Endothelial cell (in vitro differentiated cells): Measurements from ENCODE around the gene UPF3A. TPM values are rescaled to one million over a fixed set of nuclear protein-coding genes. Genes with fewer than 3 reads are reported as not detected.
"Not testable (repeated sequence)": the region's sequence is repeated elsewhere in the genome, so short reads cannot be mapped to it uniquely, and the experiment has no call there.

Source experiments
- DNase-seq: peaks from one replicate; pipeline ENCODE4 v3.0.0; 2021; ENCODE audit warnings: low spot score
- H3K27ac Mint-ChIP-seq: one replicate; pipeline ENCODE4 v1.8.0; 2021; ENCODE audit warnings: mixed read lengths, inconsistent platforms; ENCODE audit not compliant: unreplicated experiment
- H3K27me3 Mint-ChIP-seq: one replicate; pipeline ENCODE4 v1.8.0; 2021; ENCODE audit warnings: mild to moderate bottlenecking, moderate library complexity, mixed read lengths, inconsistent platforms; ENCODE audit not compliant: unreplicated experiment
- H3K36me3 Mint-ChIP-seq: one replicate; pipeline ENCODE4 v1.8.0; 2021; ENCODE audit warnings: mild to moderate bottlenecking, low read depth, mixed read lengths, inconsistent platforms; ENCODE audit not compliant: unreplicated experiment
- H3K4me1 Mint-ChIP-seq: one replicate; pipeline ENCODE4 v1.8.0; 2021; ENCODE audit warnings: mild to moderate bottlenecking, mixed read lengths, inconsistent platforms; ENCODE audit not compliant: unreplicated experiment
- H3K4me3 Mint-ChIP-seq: one replicate; pipeline ENCODE4 v1.8.0; 2021; ENCODE audit warnings: mild to moderate bottlenecking, mixed read lengths, inconsistent platforms; ENCODE audit not compliant: unreplicated experiment
- H3K9me3 Mint-ChIP-seq: one replicate; pipeline ENCODE4 v1.8.0; 2021; ENCODE audit warnings: mixed read lengths, inconsistent platforms; ENCODE audit not compliant: unreplicated experiment
- CTCF ChIP-seq: fragments of 200-600 bp; sonication (generic); IDR thresholded peaks from one replicate; pipeline ENCODE4 v1.5.0; 2021; ENCODE audit warnings: antibody characterized with exemption; ENCODE audit not compliant: unreplicated experiment
- total RNA-seq: library from RNA; stranded (reverse); fragmentation: NEBNext Ultra II Directional; extraction: Animal tissue kit (Norgen Biotek cat#: 25700); gene quantifications from one replicate; pipeline ENCODE4 v1.2.1, GENCODE V29; 2021; ENCODE audit not compliant: unreplicated experiment

UPF3A gene
- total RNA-seq, 1 donor from 2014 or later: 61.6 TPM

- Mint-ChIP-seq H3K9me3 (no peaks in the 10 kb centered on the region), H3K27me3 (no peaks in the 10 kb centered on the region), H3K4me1 (peaks cover 1% of the 10 kb centered on the region), H3K4me3 (peak overlapping the region; percentile 7), H3K36me3 (peaks cover 37% of the 10 kb centered on the region), H3K27ac (no peak overlapping the region)
- TF ChIP-seq CTCF: no peak
- DNase-seq: no peak
Measured at GRCh38 chr13:114261328-114261965, 20.0 kb upstream of the UPF3A start.

GRCh38 chr13:114263578-114263977 lies 17.8 kb upstream of the UPF3A start:
- TF ChIP-seq CTCF: no peak
- no peak for DNase-seq
- H3K4me3 Mint-ChIP-seq: no peak overlapping the region
- no peaks in the 10 kb centered on the region for H3K27me3 Mint-ChIP-seq
- no peak overlapping the region for H3K27ac Mint-ChIP-seq
- peaks cover 49% of the 10 kb centered on the region for H3K36me3 Mint-ChIP-seq
- no peaks in the 10 kb centered on the region for H3K4me1 Mint-ChIP-seq
- no peaks in the 10 kb centered on the region for H3K9me3 Mint-ChIP-seq

GRCh38 chr13:114264313-114264712 lies 17.1 kb upstream of the UPF3A start:
- H3K27me3 Mint-ChIP-seq, H3K27ac Mint-ChIP-seq, H3K4me1 Mint-ChIP-seq, H3K4me3 Mint-ChIP-seq, DNase-seq, H3K9me3 Mint-ChIP-seq: not testable (repeated sequence)
- peaks cover 53% of the 10 kb centered on the region for H3K36me3 Mint-ChIP-seq

GRCh38 chr13:114264886-114265611 lies 16.4 kb upstream of the UPF3A start:
- H3K27me3 Mint-ChIP-seq: no peaks in the 10 kb centered on the region
- peaks cover 53% of the 10 kb centered on the region for H3K36me3 Mint-ChIP-seq
- H3K4me1 Mint-ChIP-seq: no peaks in the 10 kb centered on the region
- no peak for TF ChIP-seq CTCF
- no peak for DNase-seq
- H3K9me3 Mint-ChIP-seq: no peaks in the 10 kb centered on the region
- no peak overlapping the region for H3K27ac Mint-ChIP-seq
- no peak overlapping the region for H3K4me3 Mint-ChIP-seq

GRCh38 chr13:114266241-114266640 lies 15.2 kb upstream of the UPF3A start:
- Mint-ChIP-seq H3K4me3 (no peak overlapping the region), H3K27me3 (no peaks in the 10 kb centered on the region), H3K36me3 (peaks cover 49% of the 10 kb centered on the region)

More at GRCh38 chr13:114266241-114266640, 15.2 kb upstream of the UPF3A start:
- no peak overlapping the region for H3K27ac Mint-ChIP-seq
- DNase-seq: no peak
- H3K9me3 Mint-ChIP-seq: no peaks in the 10 kb centered on the region
- no peak for TF ChIP-seq CTCF
- no peaks in the 10 kb centered on the region for H3K4me1 Mint-ChIP-seq
